Measurements from ENCODE around the gene KRT83. TPM values are rescaled to one million over a fixed set of nuclear protein-coding genes. Genes with fewer than 3 reads are reported as not detected.
A peak's percentile ranks its signal among the peaks of the same experiment; 100 is the strongest.
"Not testable (repeated sequence)": the region's sequence is repeated elsewhere in the genome, so short reads cannot be mapped to it uniquely, and the experiment has no call there.

KRT83 gene
- total RNA-seq, 1 donor from 2014 or later: not detected

GRCh38 chr12:52322069-52322468, 871 bp upstream of the KRT83 start:
- intact Hi-C loops (cut with micrococcal nuclease): no loop called here
- Mint-ChIP-seq H3K36me3 (ENCODE audit: low read depth) (no peaks in the 10 kb centered on the region), H3K4me3 (ENCODE audit: low read depth) (no peak overlapping the region), H3K9me3 (no peaks in the 10 kb centered on the region), H3K27me3 (ENCODE audit: low read depth) (peaks cover 24% of the 10 kb centered on the region), H3K4me1 (ENCODE audit: low read depth) (peaks cover 4% of the 10 kb centered on the region), H3K27ac (no peak overlapping the region)
- DNase-seq (ENCODE audit: low spot score): no peak

GRCh38 chr12:52321418-52321817, 220 bp upstream of the KRT83 start:
- Mint-ChIP-seq H3K27me3 (ENCODE audit: low read depth) (peaks cover 24% of the 10 kb centered on the region), H3K27ac (no peak overlapping the region), H3K9me3 (no peaks in the 10 kb centered on the region), H3K4me3 (ENCODE audit: low read depth) (no peak overlapping the region), H3K36me3 (ENCODE audit: low read depth) (no peaks in the 10 kb centered on the region), H3K4me1 (ENCODE audit: low read depth) (no peaks in the 10 kb centered on the region)
- no peak for DNase-seq (ENCODE audit: low spot score)
- intact Hi-C loops (cut with micrococcal nuclease): no loop called here

GRCh38 chr12:52319097-52319496, 2.1 kb downstream of the KRT83 start:
- intact Hi-C loops (cut with micrococcal nuclease): no loop called here
- H3K36me3 Mint-ChIP-seq (ENCODE audit: low read depth): no peaks in the 10 kb centered on the region
- H3K27ac Mint-ChIP-seq: no peak overlapping the region
- no peak overlapping the region for H3K4me3 Mint-ChIP-seq (ENCODE audit: low read depth)
- no peaks in the 10 kb centered on the region for H3K9me3 Mint-ChIP-seq
- H3K27me3 Mint-ChIP-seq (ENCODE audit: low read depth): peaks cover 22% of the 10 kb centered on the region
- DNase-seq (ENCODE audit: low spot score): no peak
- no peaks in the 10 kb centered on the region for H3K4me1 Mint-ChIP-seq (ENCODE audit: low read depth)

GRCh38 chr12:52318241-52318990, 2.8 kb downstream of the KRT83 start:
- no peak for DNase-seq (ENCODE audit: low spot score)
- H3K4me1 Mint-ChIP-seq (ENCODE audit: low read depth): no peaks in the 10 kb centered on the region
- H3K36me3 Mint-ChIP-seq (ENCODE audit: low read depth): no peaks in the 10 kb centered on the region
- no peaks in the 10 kb centered on the region for H3K9me3 Mint-ChIP-seq
- H3K4me3 Mint-ChIP-seq (ENCODE audit: low read depth): no peak overlapping the region
- no peak overlapping the region for H3K27ac Mint-ChIP-seq
- peaks cover 28% of the 10 kb centered on the region for H3K27me3 Mint-ChIP-seq (ENCODE audit: low read depth)
- intact Hi-C loops (cut with micrococcal nuclease): no loop called here

- no peak overlapping the region for H3K4me3 Mint-ChIP-seq (ENCODE audit: low read depth)
- H3K4me1 Mint-ChIP-seq (ENCODE audit: low read depth): no peaks in the 10 kb centered on the region
- intact Hi-C loops (cut with micrococcal nuclease): no loop called here
- H3K27ac Mint-ChIP-seq: no peak overlapping the region
- H3K9me3 Mint-ChIP-seq: no peaks in the 10 kb centered on the region
- DNase-seq (ENCODE audit: low spot score): no peak
- no peaks in the 10 kb centered on the region for H3K36me3 Mint-ChIP-seq (ENCODE audit: low read depth)
- H3K27me3 Mint-ChIP-seq (ENCODE audit: low read depth): peaks cover 27% of the 10 kb centered on the region
Measured at GRCh38 chr12:52317468-52318052, 3.6 kb downstream of the KRT83 start.

- no peaks in the 10 kb centered on the region for H3K36me3 Mint-ChIP-seq (ENCODE audit: low read depth)
- no peak overlapping the region for H3K27ac Mint-ChIP-seq
- DNase-seq (ENCODE audit: low spot score): no peak
- intact Hi-C loops (cut with micrococcal nuclease): no loop called here
- no peaks in the 10 kb centered on the region for H3K4me1 Mint-ChIP-seq (ENCODE audit: low read depth)
- H3K9me3 Mint-ChIP-seq: no peaks in the 10 kb centered on the region
- H3K4me3 Mint-ChIP-seq (ENCODE audit: low read depth): no peak overlapping the region
- H3K27me3 Mint-ChIP-seq (ENCODE audit: low read depth): peaks cover 27% of the 10 kb centered on the region
Measured at GRCh38 chr12:52316701-52317100, 4.5 kb downstream of the KRT83 start.

- Mint-ChIP-seq H3K36me3 (ENCODE audit: low read depth) (no peaks in the 10 kb centered on the region), H3K27me3 (ENCODE audit: low read depth) (peaks cover 30% of the 10 kb centered on the region), H3K9me3 (no peaks in the 10 kb centered on the region), H3K4me3 (ENCODE audit: low read depth) (no peak overlapping the region), H3K4me1 (ENCODE audit: low read depth) (no peaks in the 10 kb centered on the region), H3K27ac (no peak overlapping the region)
- no peak for DNase-seq (ENCODE audit: low spot score)
- intact Hi-C loops (cut with micrococcal nuclease): no loop called here
Measured at GRCh38 chr12:52316290-52316689, 4.9 kb downstream of the KRT83 start.

GRCh38 chr12:52315721-52316120, 5.5 kb downstream of the KRT83 start:
- H3K36me3 Mint-ChIP-seq (ENCODE audit: low read depth); intact Hi-C loops (cut with micrococcal nuclease); H3K4me3 Mint-ChIP-seq (ENCODE audit: low read depth); H3K27ac Mint-ChIP-seq; H3K4me1 Mint-ChIP-seq (ENCODE audit: low read depth); H3K9me3 Mint-ChIP-seq: not testable (repeated sequence)
- DNase-seq (ENCODE audit: low spot score): peak; percentile 22
- H3K27me3 Mint-ChIP-seq (ENCODE audit: low read depth): peaks cover 30% of the 10 kb centered on the region

GRCh38 chr12:52314511-52314910, 6.7 kb downstream of the KRT83 start:
- H3K4me1 Mint-ChIP-seq (ENCODE audit: low read depth): no peaks in the 10 kb centered on the region
- peaks cover 35% of the 10 kb centered on the region for H3K27me3 Mint-ChIP-seq (ENCODE audit: low read depth)

GRCh38 chr12:52313926-52314325, 7.3 kb downstream of the KRT83 start:
- H3K36me3 Mint-ChIP-seq (ENCODE audit: low read depth): no peaks in the 10 kb centered on the region
- no peak overlapping the region for H3K4me3 Mint-ChIP-seq (ENCODE audit: low read depth)
- peaks cover under 1% of the 10 kb centered on the region for H3K4me1 Mint-ChIP-seq (ENCODE audit: low read depth)
- H3K9me3 Mint-ChIP-seq: no peaks in the 10 kb centered on the region
- no peak overlapping the region for H3K27ac Mint-ChIP-seq
- intact Hi-C loops (cut with micrococcal nuclease): no loop called here
- peaks cover 41% of the 10 kb centered on the region for H3K27me3 Mint-ChIP-seq (ENCODE audit: low read depth)
- no peak for DNase-seq (ENCODE audit: low spot score)

More at GRCh38 chr12:52314511-52314910, 6.7 kb downstream of the KRT83 start:
- Mint-ChIP-seq H3K27ac (no peak overlapping the region), H3K9me3 (no peaks in the 10 kb centered on the region), H3K4me3 (ENCODE audit: low read depth) (no peak overlapping the region), H3K36me3 (ENCODE audit: low read depth) (no peaks in the 10 kb centered on the region)
- no peak for DNase-seq (ENCODE audit: low spot score)
- intact Hi-C loops (cut with micrococcal nuclease): no loop called here

- DNase-seq (ENCODE audit: low spot score): no peak
Measured at GRCh38 chr12:52313461-52313860, 7.7 kb downstream of the KRT83 start.

GRCh38 chr12:52312086-52312485, 9.1 kb downstream of the KRT83 start:
- H3K4me3 Mint-ChIP-seq (ENCODE audit: low read depth): no peak overlapping the region
- no peak for DNase-seq (ENCODE audit: low spot score)
- H3K27me3 Mint-ChIP-seq (ENCODE audit: low read depth): peaks cover 56% of the 10 kb centered on the region
- no peaks in the 10 kb centered on the region for H3K36me3 Mint-ChIP-seq (ENCODE audit: low read depth)
- no peaks in the 10 kb centered on the region for H3K9me3 Mint-ChIP-seq
- H3K4me1 Mint-ChIP-seq (ENCODE audit: low read depth): peaks cover 4% of the 10 kb centered on the region
- H3K27ac Mint-ChIP-seq: no peak overlapping the region
- intact Hi-C loops (cut with micrococcal nuclease): no loop called here

More at GRCh38 chr12:52313461-52313860, 7.7 kb downstream of the KRT83 start:
- Mint-ChIP-seq H3K27me3 (ENCODE audit: low read depth) (peaks cover 45% of the 10 kb centered on the region), H3K9me3 (no peaks in the 10 kb centered on the region), H3K4me3 (ENCODE audit: low read depth) (no peak overlapping the region), H3K36me3 (ENCODE audit: low read depth) (no peaks in the 10 kb centered on the region), H3K4me1 (ENCODE audit: low read depth) (peaks cover 4% of the 10 kb centered on the region), H3K27ac (no peak overlapping the region)
- intact Hi-C loops (cut with micrococcal nuclease): no loop called here

- Mint-ChIP-seq H3K4me1 (ENCODE audit: low read depth) (peaks cover 8% of the 10 kb centered on the region), H3K27ac (no peak overlapping the region), H3K36me3 (ENCODE audit: low read depth) (no peaks in the 10 kb centered on the region), H3K9me3 (no peaks in the 10 kb centered on the region), H3K27me3 (ENCODE audit: low read depth) (peaks cover 64% of the 10 kb centered on the region), H3K4me3 (ENCODE audit: low read depth) (no peak overlapping the region)
- intact Hi-C loops (cut with micrococcal nuclease): no loop called here
- DNase-seq (ENCODE audit: low spot score): no peak
Measured at GRCh38 chr12:52311285-52311648, 9.9 kb downstream of the KRT83 start.
